ENCODE results near the gene CTSH. TPM values are rescaled to one million over a fixed set of nuclear protein-coding genes. Genes with fewer than 3 reads are reported as not detected.
A peak's percentile ranks its signal among the peaks of the same experiment; 100 is the strongest.

CTSH gene
- total and polyA plus RNA-seq, 7 donors, result 16.0 to 52.6 (median 29.7) TPM

- WGBS, 3 donors, result 69 to 81% (median 74%) methylated on average over 6 of the region's 6 CpGs
- ATAC-seq (no peak), DNase-seq (no peak)
- Histone ChIP-seq H3K4me3 (no peak overlapping the region), H3K27ac (no peak overlapping the region), H3K9me3 (no peaks in the 10 kb centered on the region), H3K36me3 (ENCODE audit: insufficient read depth in 1 of 2, low read depth in 1 of 2) (peaks cover 0 to 29% of the 10 kb centered on the region in 2 donors), H3K4me1 (peaks cover 4% of the 10 kb centered on the region), H3K27me3 (ENCODE audit: insufficient read depth in 3 of 3, low read length in 2 of 3) (no peaks in the 10 kb centered on the region)
- intact Hi-C loops (cut with DNase I), result no loop called here
- no peak for TF ChIP-seq CTCF (IDR thresholded peaks at IDR 0.05)
Observed at GRCh38 chr15:78938658-78939488, 6.0 kb downstream of the CTSH start.

GRCh38 chr15:78937132-78937739, 7.6 kb downstream of the CTSH start:
- WGBS, 3 donors, result 50 to 56% (median 54%) methylated on average over 14 of the region's 14 CpGs
- Histone ChIP-seq H3K27ac (no peak overlapping the region), H3K4me1 (no peaks in the 10 kb centered on the region), H3K9me3 (no peaks in the 10 kb centered on the region), H3K36me3 (ENCODE audit: insufficient read depth in 1 of 2, low read depth in 1 of 2) (peaks cover 0 to 40% of the 10 kb centered on the region in 2 donors), H3K27me3 (ENCODE audit: insufficient read depth in 3 of 3, low read length in 2 of 3) (no peaks in the 10 kb centered on the region), H3K4me3 (no peak overlapping the region)
- ATAC-seq (peak in 3 of 4 donors; percentile 20 to 42 (median 20)), DNase-seq (peak in 1 of 2 donors; percentile 61)
- no peak for TF ChIP-seq CTCF (IDR thresholded peaks at IDR 0.05)
- intact Hi-C loops (cut with DNase I), result no loop called here

- no peak for TF ChIP-seq CTCF (IDR thresholded peaks at IDR 0.05)
- H3K9me3 ChIP-seq, result no peaks in the 10 kb centered on the region
- no peak for DNase-seq
- 71 to 75% (median 73%) methylated on average over 5 of the region's 5 CpGs for WGBS, 3 donors
- intact Hi-C loops (cut with DNase I), result no loop called here
- no peak overlapping the region for H3K27ac ChIP-seq
- H3K36me3 ChIP-seq (ENCODE audit: insufficient read depth in 1 of 2, low read depth in 1 of 2), result peaks cover 0 to 47% of the 10 kb centered on the region in 2 donors
- no peak for ATAC-seq
- H3K27me3 ChIP-seq (ENCODE audit: insufficient read depth in 3 of 3, low read length in 2 of 3), result no peaks in the 10 kb centered on the region
- H3K4me1 ChIP-seq, result peaks cover 12% of the 10 kb centered on the region
- no peak overlapping the region for H3K4me3 ChIP-seq
Observed at GRCh38 chr15:78934655-78935023, 10.2 kb downstream of the CTSH start.

GRCh38 chr15:78933823-78934654, 10.8 kb downstream of the CTSH start:
- Histone ChIP-seq H3K27me3 (ENCODE audit: insufficient read depth in 3 of 3, low read length in 2 of 3) (no peaks in the 10 kb centered on the region), H3K36me3 (ENCODE audit: insufficient read depth in 1 of 2, low read depth in 1 of 2) (peaks cover 0 to 47% of the 10 kb centered on the region in 2 donors), H3K9me3 (no peaks in the 10 kb centered on the region), H3K4me1 (peaks cover 12% of the 10 kb centered on the region), H3K27ac (no peak overlapping the region), H3K4me3 (no peak overlapping the region)
- DNase-seq, result peak in 1 of 2 donors; percentile 52
- 56 to 66% (median 59%) methylated on average over 20 of the region's 20 CpGs for WGBS, 3 donors
- no peak for ATAC-seq
- intact Hi-C loops (cut with DNase I), result no loop called here
- TF ChIP-seq CTCF (IDR thresholded peaks at IDR 0.05), result no peak
